Astrocyte (in vitro differentiated cells and primary cell): ENCODE data around the gene KAT2B. TPM values are rescaled to one million over a fixed set of nuclear protein-coding genes. Genes with fewer than 3 reads are reported as not detected.
A peak's percentile ranks its signal among the peaks of the same experiment; 100 is the strongest.

Experiments
- DNase-seq: peaks from one replicate; pipeline ENCODE4 v3.0.0-alpha.2; 2010; ENCODE audit warnings: low read depth
- FAIRE-seq: peaks from 2 replicates; lab custom pipeline; 2011; peaks lifted over from hg19 to GRCh38; lab: Jason Lieb, UNC
- H2AFZ ChIP-seq: 2 replicates; pipeline ENCODE4 v1.6.0; 2012; ENCODE audit warnings: low read depth, low read length, inconsistent platforms
- H3K27ac ChIP-seq: 2 replicates; pipeline ENCODE4 v1.5.1; 2011; ENCODE audit warnings: low read depth, low read length, inconsistent platforms
- H3K27me3 ChIP-seq: 2 replicates; pipeline ENCODE4 v1.6.0; 2011; ENCODE audit warnings: low read length, inconsistent platforms; ENCODE audit not compliant: insufficient read depth
- H3K36me3 ChIP-seq: 2 replicates; pipeline ENCODE4 v1.5.1; 2011; ENCODE audit warnings: low read length, inconsistent platforms; ENCODE audit not compliant: insufficient read depth
- H3K4me1 ChIP-seq: 2 replicates; pipeline ENCODE4 v1.5.1; 2011; ENCODE audit warnings: low read length, inconsistent platforms; ENCODE audit not compliant: insufficient read depth
- H3K4me2 ChIP-seq: 2 replicates; pipeline ENCODE4 v1.6.0; 2012; ENCODE audit warnings: low read length, inconsistent platforms
- H3K4me3 ChIP-seq: 2 replicates; pipeline ENCODE4 v1.5.1; 2011; ENCODE audit warnings: low read depth, mild to moderate bottlenecking, low read length, inconsistent platforms; ENCODE audit not compliant: insufficient read depth
- H3K79me2 ChIP-seq: 2 replicates; pipeline ENCODE4 v1.6.0; 2012; ENCODE audit warnings: mild to moderate bottlenecking, low read length, inconsistent platforms; ENCODE audit not compliant: insufficient read depth
- H3K9ac ChIP-seq: 2 replicates; pipeline ENCODE4 v1.6.0; 2012; ENCODE audit warnings: mild to moderate bottlenecking, low read length, inconsistent platforms
- H3K9me3 ChIP-seq: 2 replicates; pipeline ENCODE4 v1.5.1; 2012; ENCODE audit warnings: low read depth, mild to moderate bottlenecking, low read length, inconsistent platforms; ENCODE audit not compliant: insufficient read depth
- H4K20me1 ChIP-seq: 2 replicates; pipeline ENCODE4 v1.6.0; 2012; ENCODE audit warnings: low read length, inconsistent platforms; ENCODE audit not compliant: insufficient read depth
- H3K27ac Mint-ChIP-seq: one replicate; pipeline ENCODE4 v1.8.0; 2021; ENCODE audit warnings: mild to moderate bottlenecking, mixed read lengths; ENCODE audit not compliant: unreplicated experiment
- H3K27me3 Mint-ChIP-seq: one replicate; pipeline ENCODE4 v1.8.0; 2021; ENCODE audit warnings: low read depth, mixed read lengths; ENCODE audit not compliant: unreplicated experiment
- H3K36me3 Mint-ChIP-seq: one replicate; pipeline ENCODE4 v1.8.0; 2021; ENCODE audit warnings: low read depth, mixed read lengths; ENCODE audit not compliant: unreplicated experiment
- H3K4me1 Mint-ChIP-seq: one replicate; pipeline ENCODE4 v1.8.0; 2021; ENCODE audit warnings: low read depth, mixed read lengths; ENCODE audit not compliant: unreplicated experiment
- H3K4me3 Mint-ChIP-seq: one replicate; pipeline ENCODE4 v1.8.0; 2021; ENCODE audit warnings: mild to moderate bottlenecking, moderate library complexity, mixed read lengths; ENCODE audit not compliant: unreplicated experiment
- H3K9me3 Mint-ChIP-seq: one replicate; pipeline ENCODE4 v1.8.0; 2021; ENCODE audit warnings: mild to moderate bottlenecking, mixed read lengths; ENCODE audit not compliant: unreplicated experiment
- CTCF ChIP-seq: IDR thresholded peaks from 2 replicates; pipeline ENCODE4 v1.5.1; 2011; ENCODE audit warnings: low read depth, mild to moderate bottlenecking, inconsistent platforms, low read length, moderate library complexity; ENCODE audit not compliant: insufficient read depth
- EZH2 ChIP-seq: IDR thresholded peaks from 2 replicates; pipeline ENCODE4 v1.6.1; 2012; ENCODE audit warnings: mild to moderate bottlenecking, low read length, inconsistent platforms; ENCODE audit not compliant: insufficient read depth
- total RNA-seq: library from RNA; stranded (reverse); gene quantifications from 2 replicates; pipeline ENCODE4 v1.2.1, GENCODE V29; 2021

Gene KAT2B
- total RNA-seq, 1 donor from 2014 or later, result 4.9 TPM

DNA sequence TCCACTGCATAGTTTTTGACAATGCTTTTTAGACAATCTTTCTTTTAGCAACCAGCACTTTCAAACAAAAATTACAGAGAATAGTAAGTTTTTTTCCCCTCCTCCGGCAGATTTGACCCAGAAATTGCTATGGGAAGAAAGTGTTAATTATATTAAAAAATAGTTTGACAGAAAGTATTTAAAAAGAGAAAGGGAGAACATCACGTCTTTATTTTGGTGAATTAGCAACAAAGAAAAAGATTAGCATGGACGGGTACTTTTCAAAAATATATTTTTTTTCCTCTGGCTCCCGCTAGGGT is 831 bp upstream of the KAT2B start:
- Mint-ChIP-seq H3K4me3 (peak overlapping the region; percentile 88), H3K27ac (peak overlapping the region; percentile 47), H3K36me3 (no peaks in the 10 kb centered on the region), H3K27me3 (no peaks in the 10 kb centered on the region), H3K4me1 (peaks cover 8% of the 10 kb centered on the region), H3K9me3 (no peaks in the 10 kb centered on the region)
- no peak for TF ChIP-seq CTCF
- no peak for TF ChIP-seq EZH2
- DNase-seq (no peak), FAIRE-seq (no peak)
- Histone ChIP-seq H2AFZ (peak overlapping the region; percentile 90), H3K4me2 (peak overlapping the region; percentile 84), H3K36me3 (no peaks in the 10 kb centered on the region), H3K9me3 (no peaks in the 10 kb centered on the region), H3K4me3 (peak overlapping the region; percentile 71), H3K9ac (peak overlapping the region; percentile 76), H3K79me2 (no peaks in the 10 kb centered on the region), H4K20me1 (peaks cover 12% of the 10 kb centered on the region), H3K27me3 (no peaks in the 10 kb centered on the region), H3K27ac (no peak overlapping the region), H3K4me1 (peaks cover 12% of the 10 kb centered on the region)

- H3K36me3 ChIP-seq, result no peaks in the 10 kb centered on the region
- H3K9me3 ChIP-seq, result no peaks in the 10 kb centered on the region
- Mint-ChIP-seq H3K27ac (peak overlapping the region; percentile 69), H3K27me3 (no peaks in the 10 kb centered on the region), H3K9me3 (no peaks in the 10 kb centered on the region), H3K4me3 (peak overlapping the region; percentile 96), H3K4me1 (peaks cover 8% of the 10 kb centered on the region), H3K36me3 (no peaks in the 10 kb centered on the region)
- H3K4me2 ChIP-seq, result peak overlapping the region; percentile 98
- peaks cover 12% of the 10 kb centered on the region for H3K4me1 ChIP-seq
- peaks cover 12% of the 10 kb centered on the region for H4K20me1 ChIP-seq
- H3K79me2 ChIP-seq, result no peaks in the 10 kb centered on the region
- peak overlapping the region; percentile 88 for H2AFZ ChIP-seq
- no peaks in the 10 kb centered on the region for H3K27me3 ChIP-seq
- H3K4me3 ChIP-seq, result peak overlapping the region; percentile 76
- no peak overlapping the region for H3K27ac ChIP-seq
- peak; percentile 63 for DNase-seq
- H3K9ac ChIP-seq, result peak overlapping the region; percentile 73
- FAIRE-seq, result no peak
- TF ChIP-seq EZH2 (no peak), CTCF (no peak)
These were observed 426 bp downstream of the KAT2B start for GRCh38 chr3:20040548-20041196.

- Mint-ChIP-seq H3K36me3 (no peaks in the 10 kb centered on the region), H3K27ac (peak overlapping the region; percentile 69), H3K4me1 (peaks cover 8% of the 10 kb centered on the region), H3K27me3 (no peaks in the 10 kb centered on the region), H3K9me3 (no peaks in the 10 kb centered on the region), H3K4me3 (peak overlapping the region; percentile 96)
- Histone ChIP-seq H3K27me3 (no peaks in the 10 kb centered on the region), H3K4me3 (peak overlapping the region; percentile 76), H3K9ac (peak overlapping the region; percentile 73), H3K79me2 (no peaks in the 10 kb centered on the region), H2AFZ (peak overlapping the region; percentile 88), H3K4me1 (peaks cover 12% of the 10 kb centered on the region), H4K20me1 (peaks cover 12% of the 10 kb centered on the region), H3K4me2 (peak overlapping the region; percentile 98), H3K9me3 (no peaks in the 10 kb centered on the region), H3K36me3 (no peaks in the 10 kb centered on the region), H3K27ac (no peak overlapping the region)
- FAIRE-seq (no peak), DNase-seq (peak; percentile 59)
- TF ChIP-seq CTCF (no peak), EZH2 (no peak)
These were observed 1.0 kb downstream of the KAT2B start for GRCh38 chr3:20041197-20041780.
